Forelimb muscle (tissue), 1 donor: ENCODE results near the gene CRY2. TPM values are rescaled to one million over a fixed set of nuclear protein-coding genes. Genes with fewer than 3 reads are reported as not detected.

Source experiments
- DNase-seq: peaks from one replicate; pipeline ENCODE4 v3.0.0-alpha.2; 2013; ENCODE audit warnings: low read depth
- polyA plus RNA-seq: library from polyadenylated mRNA; unstranded; fragments of 120-200 nt; gene quantifications from one replicate; pipeline ENCODE4 v1.2.1, GENCODE V29; 2013; ENCODE audit not compliant: insufficient read length

Gene CRY2
- polyA plus RNA-seq, 1 donor, result 25.9 TPM

- DNase-seq, result no peak
Measured at GRCh38 chr11:45848654-45849081, 1.4 kb downstream of the CRY2 start.

DNA sequence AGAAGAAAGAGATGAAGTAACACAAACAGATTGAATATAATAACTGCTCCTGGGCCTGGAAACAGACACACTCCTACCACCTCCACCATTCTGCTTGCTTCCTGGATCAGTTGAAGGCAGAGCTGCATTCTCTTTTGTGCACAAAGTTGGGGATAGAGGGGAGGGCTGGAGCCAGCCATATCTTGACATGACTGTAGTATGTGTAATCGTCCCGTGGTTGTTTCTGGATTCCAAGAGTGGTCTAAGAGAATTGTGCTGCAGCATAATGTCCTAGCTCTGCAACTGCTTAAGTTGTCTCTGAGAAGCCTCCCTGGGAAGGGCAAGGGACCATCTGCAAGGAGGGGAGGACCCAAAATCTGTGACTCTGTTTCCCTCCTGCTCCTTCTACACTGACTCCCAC, 3.2 kb downstream of the CRY2 start:
- DNase-seq, result no peak

- no peak for DNase-seq
Measured at GRCh38 chr11:45851228-45851627, 4.0 kb downstream of the CRY2 start.

- no peak for DNase-seq
Measured at GRCh38 chr11:45852018-45852711, 4.9 kb downstream of the CRY2 start.

DNA sequence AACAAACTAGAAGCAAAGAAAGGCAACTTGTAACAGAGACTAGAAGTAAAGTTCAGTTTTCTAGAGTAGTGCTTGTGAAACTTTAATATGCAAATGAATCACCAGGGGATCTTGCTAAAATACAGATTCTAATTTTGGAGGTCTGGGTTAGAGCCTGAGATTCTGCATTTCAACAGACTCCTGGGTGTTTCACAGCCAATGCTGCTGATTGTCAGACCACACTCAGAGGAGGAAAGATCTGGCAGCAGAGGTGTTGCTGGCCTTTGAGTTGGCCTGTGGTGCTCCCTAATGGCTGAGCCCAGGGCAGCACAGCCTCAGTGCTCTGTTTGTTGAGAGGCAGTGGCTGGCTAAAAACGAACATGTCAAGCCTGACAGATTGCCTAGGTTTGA, 5.4 kb downstream of the CRY2 start:
- DNase-seq, result no peak

- no peak for DNase-seq
Measured at GRCh38 chr11:45853332-45854219, 6.3 kb downstream of the CRY2 start.

GRCh38 chr11:45855308-45855707, 8.0 kb downstream of the CRY2 start:
- no peak for DNase-seq

- peak; percentile 87 for DNase-seq
Measured at GRCh38 chr11:45856044-45856468, 8.8 kb downstream of the CRY2 start.

DNA sequence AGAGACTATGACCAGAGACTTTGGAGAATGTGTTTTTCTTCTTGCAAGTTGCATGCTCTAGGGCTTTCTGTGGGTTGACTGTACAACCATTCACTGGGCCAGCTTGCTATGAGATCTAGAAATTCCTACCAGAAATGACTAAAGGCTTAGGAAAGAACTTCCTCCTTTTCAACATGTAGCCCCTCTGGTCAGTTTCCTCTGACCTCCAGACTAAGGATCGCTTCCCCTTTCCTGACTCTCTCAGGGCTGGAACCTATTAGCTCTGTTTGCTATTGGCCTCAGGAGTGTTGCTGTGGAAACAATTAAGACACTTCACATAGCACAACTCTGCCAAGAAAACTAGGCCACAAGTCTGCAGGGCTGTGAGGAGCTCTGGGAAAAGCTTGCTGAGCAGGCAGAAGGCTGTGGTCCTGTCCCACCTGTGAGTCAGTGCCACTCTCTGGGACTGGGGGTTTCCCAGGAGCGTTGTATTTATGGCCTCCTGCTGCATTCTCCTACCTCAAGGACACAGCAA, 10.7 kb downstream of the CRY2 start:
- peak; percentile 88 for DNase-seq

DNA sequence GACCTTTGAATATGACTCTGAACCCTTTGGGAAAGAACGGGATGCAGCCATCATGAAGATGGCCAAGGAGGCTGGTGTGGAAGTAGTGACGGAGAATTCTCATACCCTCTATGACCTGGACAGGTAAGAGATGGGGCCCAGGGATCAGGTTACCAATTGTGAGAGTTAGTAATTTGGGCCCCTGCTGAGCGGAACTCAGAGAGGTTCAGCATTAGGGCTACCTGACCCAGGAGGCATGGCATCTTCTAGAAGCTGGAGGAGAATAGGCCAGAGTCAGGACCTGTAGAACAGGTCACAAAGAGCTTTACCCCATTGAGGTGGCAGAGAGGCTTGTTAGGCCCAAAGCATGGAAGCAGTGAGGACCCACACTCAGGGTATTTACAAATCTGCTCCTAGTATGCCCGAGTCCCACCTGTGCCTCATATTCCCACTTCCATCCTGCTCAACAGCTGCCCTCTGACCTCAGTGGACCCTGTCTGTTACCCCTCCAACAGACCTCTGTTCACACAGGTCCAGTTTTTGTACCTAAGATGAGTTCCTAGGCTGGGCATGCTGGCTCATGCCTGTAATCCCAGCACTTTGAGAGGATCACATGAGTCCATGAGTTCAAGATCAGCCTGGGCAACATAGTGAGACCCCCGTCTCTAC, 11.6 kb downstream of the CRY2 start:
- DNase-seq, result no peak

DNA sequence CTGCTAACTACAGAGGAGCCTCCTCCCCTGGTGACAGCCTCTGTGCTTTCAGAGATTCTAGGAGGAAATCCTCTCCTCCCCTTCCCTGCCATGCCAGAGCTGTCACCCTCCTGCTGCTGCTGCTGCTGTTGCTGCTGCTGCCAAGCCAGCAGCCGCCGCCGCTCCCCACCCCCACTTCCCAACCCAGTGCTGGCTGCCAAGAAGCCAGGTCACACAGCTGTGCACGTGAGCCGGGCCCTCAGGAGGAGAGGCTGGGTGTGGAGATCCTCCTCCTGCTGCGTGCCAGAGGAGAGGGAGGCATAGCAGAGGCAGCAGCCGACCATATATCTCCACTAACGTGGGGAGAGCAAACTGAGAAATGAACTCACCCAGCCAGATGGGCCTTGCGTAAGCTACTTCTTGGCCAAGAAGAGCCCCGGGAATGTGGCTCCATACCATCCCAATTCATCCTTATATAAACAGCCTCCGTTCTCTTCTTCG, 12.4 kb downstream of the CRY2 start:
- DNase-seq, result peak; percentile 49

GRCh38 chr11:45860348-45860747, 13.1 kb downstream of the CRY2 start:
- DNase-seq, result no peak

- no peak for DNase-seq
Measured at GRCh38 chr11:45860764-45861510, 13.7 kb downstream of the CRY2 start.

- DNase-seq, result no peak
Measured at GRCh38 chr11:45864041-45864440, 16.8 kb downstream of the CRY2 start.

DNA sequence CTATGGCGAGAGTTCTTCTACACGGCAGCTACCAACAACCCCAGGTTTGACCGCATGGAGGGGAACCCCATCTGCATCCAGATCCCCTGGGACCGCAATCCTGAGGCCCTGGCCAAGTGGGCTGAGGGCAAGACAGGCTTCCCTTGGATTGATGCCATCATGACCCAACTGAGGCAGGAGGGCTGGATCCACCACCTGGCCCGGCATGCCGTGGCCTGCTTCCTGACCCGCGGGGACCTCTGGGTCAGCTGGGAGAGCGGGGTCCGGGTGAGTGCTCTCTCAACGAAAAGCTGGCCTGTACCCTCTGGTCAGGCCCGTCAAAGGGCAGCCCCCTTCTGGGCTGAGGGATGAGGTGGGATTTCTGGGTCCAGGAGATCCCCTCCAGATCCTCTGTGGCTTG, 22.3 kb downstream of the CRY2 start:
- DNase-seq, result no peak

DNA sequence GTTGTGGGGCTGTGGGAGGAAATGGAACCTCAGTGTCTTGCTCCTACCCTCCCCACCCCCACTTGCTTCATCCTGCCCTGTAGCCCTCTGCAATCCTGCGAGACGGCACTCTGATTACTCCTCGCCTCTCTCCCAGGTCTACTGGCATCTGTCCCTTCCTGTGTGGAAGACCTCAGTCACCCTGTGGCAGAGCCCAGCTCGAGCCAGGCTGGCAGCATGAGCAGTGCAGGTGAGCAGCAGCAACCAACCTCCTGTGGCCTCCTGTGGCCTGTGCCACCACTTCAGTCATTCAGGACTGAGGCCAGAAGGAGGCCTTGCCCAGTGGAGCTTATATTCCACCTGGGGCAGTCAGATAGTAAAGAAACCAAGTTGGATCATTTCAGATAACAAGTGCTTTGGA, 23.4 kb downstream of the CRY2 start:
- no peak for DNase-seq

DNA sequence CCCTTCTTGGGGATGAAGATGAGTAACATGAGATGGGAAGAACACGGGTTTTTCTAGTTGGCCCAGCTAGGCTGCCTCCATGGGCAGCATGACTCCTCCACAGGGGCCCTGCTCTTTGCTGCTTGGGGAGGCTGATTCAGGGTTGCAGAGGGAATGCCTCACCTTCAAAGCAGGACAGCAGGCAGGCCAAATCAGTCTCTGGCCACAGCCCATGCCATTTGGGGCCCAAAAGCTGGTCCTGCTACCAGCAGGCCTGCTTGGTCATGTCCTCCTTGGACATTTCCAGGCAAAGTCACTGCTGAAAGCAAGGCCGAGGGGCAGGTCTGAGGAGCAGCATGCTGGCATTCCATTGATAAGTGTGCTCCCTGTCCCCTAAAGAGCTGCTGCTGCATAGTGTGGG, 24.4 kb downstream of the CRY2 start:
- no peak for DNase-seq

DNA sequence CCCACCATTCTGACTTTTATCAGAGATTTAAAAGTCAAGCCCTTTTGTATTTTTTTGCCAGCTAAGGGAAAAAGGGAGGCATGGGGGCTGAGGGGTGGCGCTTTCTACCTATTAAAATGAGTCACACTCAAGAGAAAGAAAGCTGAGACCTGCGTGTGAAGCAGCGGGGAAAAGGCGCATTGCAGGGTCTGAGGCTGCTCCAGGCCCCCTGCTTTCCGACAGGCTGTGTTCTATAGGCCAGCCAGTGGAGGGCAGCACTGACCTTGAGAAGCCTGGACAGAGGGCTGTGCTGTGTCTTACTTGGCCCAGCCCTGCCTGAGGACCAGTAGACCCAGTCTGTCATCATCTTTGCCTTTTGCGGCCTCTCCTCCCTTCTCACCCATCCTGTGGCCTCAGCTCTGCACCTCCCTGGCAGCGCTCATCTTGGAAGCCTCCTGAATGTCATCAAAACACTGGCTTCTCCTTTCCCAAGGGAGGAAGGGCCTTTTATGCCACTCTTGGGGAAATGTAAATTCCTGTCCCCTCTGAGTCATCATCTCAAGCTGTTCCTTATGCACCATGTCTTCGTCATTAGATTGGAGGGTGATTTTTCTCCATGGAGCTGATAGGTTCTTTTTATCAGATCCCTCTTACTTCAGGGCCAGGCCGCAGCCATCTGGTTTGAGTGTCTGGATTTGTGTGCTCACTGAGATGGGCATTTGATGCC, 25.5 kb downstream of the CRY2 start:
- DNase-seq, result no peak

DNA sequence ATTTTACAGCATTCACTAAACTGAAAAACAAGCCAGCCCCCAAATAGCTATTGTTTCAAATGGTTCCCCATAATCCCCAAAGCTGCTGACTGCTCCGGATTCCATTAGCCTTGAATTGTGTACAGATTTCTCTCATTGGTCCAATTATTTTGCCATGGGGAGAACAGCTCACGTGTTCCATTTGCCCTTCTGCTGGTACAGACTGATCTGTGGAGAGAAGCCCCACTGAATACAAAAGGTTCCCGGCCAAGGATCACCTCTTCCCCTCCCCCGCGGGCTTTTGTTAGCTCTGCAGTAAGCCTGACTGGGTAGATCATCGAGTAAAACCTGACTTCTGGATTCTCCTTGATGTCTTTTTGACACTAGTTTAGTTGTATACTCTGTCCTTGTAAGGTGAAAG, 29.1 kb downstream of the CRY2 start:
- no peak for DNase-seq

DNA sequence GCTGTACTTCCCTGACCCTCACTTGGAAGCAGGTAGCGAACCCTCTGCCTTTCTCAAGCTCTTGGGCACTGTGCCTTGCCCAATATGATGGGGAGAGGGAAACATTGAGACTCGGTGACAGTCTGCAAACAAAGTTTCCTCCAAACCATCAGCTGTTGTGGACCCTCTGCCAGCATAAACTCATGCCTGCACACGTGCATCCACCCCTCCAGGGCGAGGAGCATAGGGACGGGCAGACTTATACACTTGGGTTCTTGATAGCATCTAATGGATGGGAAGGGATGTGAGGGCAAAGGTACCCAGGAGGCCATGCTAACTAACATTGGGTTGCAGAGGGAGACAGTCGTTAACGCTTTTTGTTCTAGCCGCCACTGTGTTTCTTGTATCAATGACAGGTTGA, 29.9 kb downstream of the CRY2 start:
- DNase-seq, result no peak

DNA sequence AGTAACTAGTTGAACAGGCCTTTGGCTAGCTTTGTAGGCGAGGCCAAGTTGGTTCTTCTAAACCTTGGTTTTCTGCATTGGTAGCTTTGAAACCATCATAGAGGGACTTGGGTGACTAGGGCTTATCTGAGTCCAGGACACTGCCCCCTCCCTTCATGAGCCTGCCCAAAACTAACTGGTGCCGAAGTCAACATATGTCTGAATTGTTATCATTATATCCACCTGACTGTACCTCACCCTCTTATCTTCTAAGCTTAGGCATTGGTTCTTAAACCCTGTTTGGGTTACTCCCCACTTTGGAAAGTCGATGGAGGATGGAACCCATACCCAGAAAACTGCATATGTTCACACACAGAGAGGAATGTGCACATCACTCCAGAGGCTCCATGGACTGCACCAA, 30.6 kb downstream of the CRY2 start:
- no peak for DNase-seq
